HepG2 (cell line): ENCODE results near the gene CNTN4. TPM values are rescaled to one million over a fixed set of nuclear protein-coding genes. Genes with fewer than 3 reads are reported as not detected.

Experiments used
- ATAC-seq: fragments of 200-7000 bp; cut with Tn5 transposase; 3 replicates; pipeline ENCODE4 v1.9.1; 2020; ENCODE audit warnings: mild to moderate bottlenecking, moderate library complexity
- BruUV-seq: library from RNA; stranded (reverse); fragments of 400-500 nt; replicated peaks from 2 replicates; lab custom pipeline; 2021; lab: Mats Ljungman, UMichigan
- CTCF ChIA-PET: fragments of 300-600 bp; formaldehyde crosslinking; extraction: SDS; loops from one replicate; lab custom pipeline; 2021; ENCODE audit warnings: low total read pairs, inconsistent platforms, low intra/inter-chr PET ratio; lab: Yijun Ruan, JAX
- POLR2A ChIA-PET: fragments of 350-600 bp; sonication (Branson Sonifier 250); formaldehyde crosslinking; loops from one replicate; lab custom pipeline; 2020; ENCODE audit warnings: antibody characterized with exemption, inconsistent platforms; lab: Yijun Ruan, JAX
- DNase-seq: peaks from one replicate; pipeline ENCODE4 v3.0.0-alpha.2; 2015; ENCODE audit warnings: low spot score
- FAIRE-seq: peaks from 3 replicates; lab custom pipeline; 2011; peaks lifted over from hg19 to GRCh38; lab: Jason Lieb, UNC
- H2AFZ ChIP-seq: one replicate; pipeline ENCODE4 v1.6.1; 2011; ENCODE audit warnings: low read length, inconsistent platforms
- H3K27ac ChIP-seq: fragments of 300-600 bp; 3 replicates; pipeline ENCODE4 v1.8.0; 2011; ENCODE audit warnings: mixed run types, mild to moderate bottlenecking, mixed read lengths, low read length, inconsistent platforms; ENCODE audit not compliant: insufficient read depth; ENCODE audit errors: extremely low read length
- H3K27me3 ChIP-seq, 2 experiments: fragments of 200-600 bp in 1 of 2; 2 replicates in 1 of 2; 3 replicates in 1 of 2; pipeline versions ENCODE4 v1.6.0 to v1.8.0; 2011; ENCODE audit warnings: low read length in 2 of 2, mild to moderate bottlenecking in 2 of 2, moderate library complexity in 2 of 2, inconsistent platforms in 1 of 2; ENCODE audit not compliant: insufficient read depth in 2 of 2, control insufficient read depth in 1 of 2
- H3K36me3 ChIP-seq, 2 experiments: fragments of 200-600 bp in 1 of 2; replicated peaks in 1 of 2; 2 replicates in 1 of 2; 3 replicates in 1 of 2; pipeline versions ENCODE4 v1.5.1 to v1.8.0; 2011; ENCODE audit warnings: low read length in 2 of 2, inconsistent platforms in 1 of 2; ENCODE audit not compliant: insufficient read depth in 2 of 2, control insufficient read depth in 1 of 2
- H3K4me1 ChIP-seq: 2 replicates; pipeline ENCODE4 v1.5.1; 2012; ENCODE audit warnings: low read length, inconsistent platforms; ENCODE audit not compliant: insufficient read depth
- H3K4me2 ChIP-seq: 2 replicates; pipeline ENCODE4 v1.6.0; 2011; ENCODE audit warnings: low read depth, low read length, inconsistent platforms
- H3K4me3 ChIP-seq, 3 experiments: fragments of 200-600 bp in 1 of 3; sonication (generic), shearing (Covaris generic) in 1 of 3; replicated peaks in 1 of 3; 2 replicates each; pipeline ENCODE4 v1.5.1; 2011 to 2016; ENCODE audit warnings: low read length in 3 of 3, inconsistent platforms in 2 of 3, low read depth in 2 of 3, mild to moderate bottlenecking in 2 of 3, control low read depth in 1 of 3, mixed read lengths in 1 of 3; ENCODE audit not compliant: insufficient read depth in 1 of 3
- H3K79me2 ChIP-seq: one replicate; pipeline ENCODE4 v1.6.1; 2011; ENCODE audit warnings: low read length, inconsistent platforms; ENCODE audit not compliant: insufficient read depth
- H3K9ac ChIP-seq: 2 replicates; pipeline ENCODE4 v1.6.0; 2011; ENCODE audit warnings: mild to moderate bottlenecking, low read depth, low read length, inconsistent platforms; ENCODE audit not compliant: insufficient read depth
- H3K9me3 ChIP-seq: 2 replicates; pipeline ENCODE4 v1.5.1; 2012; ENCODE audit warnings: mild to moderate bottlenecking, low read length
- H4K20me1 ChIP-seq: 2 replicates; pipeline ENCODE4 v1.6.0; 2011; ENCODE audit warnings: inconsistent platforms, mild to moderate bottlenecking, low read length, moderate library complexity; ENCODE audit not compliant: insufficient read depth
- CENPX ChIP-seq: sonication (generic); formaldehyde crosslinking; IDR thresholded peaks from 2 replicates; pipeline ENCODE4 v1.9.0; 2021; ENCODE audit warnings: mild to moderate bottlenecking, missing genetic modification reagents, moderate library complexity
- ISX ChIP-seq: sonication (generic); formaldehyde crosslinking; conservative IDR thresholded peaks from 2 replicates; pipeline ENCODE4 v1.5.0; 2020; ENCODE audit warnings: missing genetic modification reagents
- KAT7 ChIP-seq: IDR thresholded peaks from 2 replicates; pipeline ENCODE4 v1.6.1; 2018; ENCODE audit warnings: borderline replicate concordance, missing compliant biosample characterization
- KDM1A ChIP-seq: IDR thresholded peaks from 2 replicates; pipeline ENCODE4 v1.6.1; 2016; ENCODE audit warnings: missing compliant biosample characterization
- MTERF4 ChIP-seq: sonication (generic); formaldehyde crosslinking; IDR thresholded peaks from 2 replicates; pipeline ENCODE4 v1.8.0; 2023; ENCODE audit warnings: mild to moderate bottlenecking, missing genetic modification reagents
- NFKB2 ChIP-seq: sonication (generic); formaldehyde crosslinking; IDR thresholded peaks from 2 replicates; pipeline ENCODE4 v1.4.0; 2020; ENCODE audit warnings: missing genetic modification reagents, borderline replicate concordance
- SP5 ChIP-seq: IDR thresholded peaks from 2 replicates; pipeline ENCODE4 v1.6.1; 2016; ENCODE audit warnings: low read depth, borderline replicate concordance
- ZNF709 ChIP-seq: sonication (generic); formaldehyde crosslinking; IDR thresholded peaks from 2 replicates; pipeline ENCODE4 v1.5.0; 2020; ENCODE audit warnings: mild to moderate bottlenecking, missing genetic modification reagents
- ZNF839 ChIP-seq: sonication (generic); formaldehyde crosslinking; IDR thresholded peaks from 2 replicates; pipeline ENCODE4 v1.4.0; 2020; ENCODE audit warnings: missing genetic modification reagents, mild to moderate bottlenecking, borderline replicate concordance
- ZNF841 ChIP-seq: sonication (generic); formaldehyde crosslinking; IDR thresholded peaks from 2 replicates; pipeline ENCODE4 v1.8.1; 2023; ENCODE audit warnings: missing genetic modification reagents, borderline replicate concordance
- WGBS: methylation state at CpG from one replicate; pipeline ENCODE4 v1.1.6; 2017; ENCODE audit warnings: low lambda C conversion rate; 5-methylcytosine and 5-hydroxymethylcytosine counted together
- in situ Hi-C: cut with HindIII; loops from 2 replicates; pipeline ENCODE4 v1.10.0; 2017; ENCODE audit warnings: low pct_unique_long_range_greater_than_20kb; ENCODE audit not compliant: extremely low pct_ligation_motif_present
- intact Hi-C: fragments of 100-400 bp; cut with micrococcal nuclease; formaldehyde crosslinking; loops from one replicate; pipeline ENCODE4 v1.10.0; 2022; ENCODE audit not compliant: unreplicated experiment
- polyA plus RNA-seq, 8 experiments: library from polyadenylated mRNA; depleted of rRNA in 3 of 8; stranded (reverse) in 7 of 8; unstranded in 1 of 8; fragments of >200 nt; fragmentation: Illumina TruSeq in 4 of 8; extraction: Trizol in 4 of 8; gene quantifications; 2 replicates each; pipeline versions ENCODE4 v1.2.1 to v1.2.3, GENCODE V29; 2011 to 2016; ENCODE audit warnings: low read depth in 4 of 8, missing spikeins in 1 of 8, mixed read lengths in 1 of 8; ENCODE audit not compliant: insufficient read depth in 1 of 8
- total RNA-seq, 5 experiments: library from RNA; depleted of rRNA; stranded (reverse); fragments of >200 nt; fragmentation: Illumina TruSeq; extraction: Trizol; gene quantifications; 2 replicates each; pipeline ENCODE4 v1.2.3, GENCODE V29; 2016; ENCODE audit warnings: low read depth in 1 of 5
- TF ChIP-seq, protein P1 (sequence below): sonication (generic); formaldehyde crosslinking; IDR thresholded peaks from 2 replicates; pipeline ENCODE4 v1.8.0; 2022; ENCODE audit warnings: missing genetic modification reagents, low read depth, mild to moderate bottlenecking, borderline replicate concordance

Gene CNTN4
- total and polyA plus RNA-seq, 2 of the 13 experiments (the other 11 are each of a cell fraction or from before 2014, with no cell fraction given) = 0.01 to 0.13 TPM

- ChIA-PET CTCF (no interaction called here), POLR2A (no interaction called here)
- 0% methylated on average over 2 of the region's 2 CpGs for WGBS
- Histone ChIP-seq H3K36me3 (no peaks in the 10 kb centered on the region), H3K79me2 (no peaks in the 10 kb centered on the region), H3K4me2 (no peak overlapping the region), H3K9ac (no peak overlapping the region), H4K20me1 (no peaks in the 10 kb centered on the region), H3K27me3 (peaks cover 0 to 1% of the 10 kb centered on the region in 2 experiments; a peak in 1 of 5 replicates), H2AFZ (no peak overlapping the region), H3K9me3 (no peaks in the 10 kb centered on the region), H3K4me3 (no peak overlapping the region), H3K27ac (no peak overlapping the region), H3K4me1 (no peaks in the 10 kb centered on the region)
- TF ChIP-seq KAT7 (CRISPR knock-in tag) (no peak), ZNF839 (CRISPR knock-in tag) (no peak)
- in situ Hi-C loops (no loop called here), intact Hi-C loops (no loop called here)
- no peak for FAIRE-seq
- no TSS peak for BruUV-seq
- no peak for ATAC-seq
- no peak for DNase-seq
Measured at GRCh38 chr3:2937592-2937991, 838.9 kb downstream of the CNTN4 start.

- ChIA-PET CTCF (no interaction called here), POLR2A (no interaction called here)
- no peak overlapping the region for H2AFZ ChIP-seq
- FAIRE-seq (no peak), DNase-seq (no peak), ATAC-seq (no peak)
- no peak overlapping the region for H3K4me3 ChIP-seq
- H3K4me2 ChIP-seq = no peak overlapping the region
- no peak for TF ChIP-seq SP5 (CRISPR knock-in tag)
- TF ChIP-seq KDM1A (CRISPR knock-in tag) = no peak
- TF ChIP-seq, protein P1, sequence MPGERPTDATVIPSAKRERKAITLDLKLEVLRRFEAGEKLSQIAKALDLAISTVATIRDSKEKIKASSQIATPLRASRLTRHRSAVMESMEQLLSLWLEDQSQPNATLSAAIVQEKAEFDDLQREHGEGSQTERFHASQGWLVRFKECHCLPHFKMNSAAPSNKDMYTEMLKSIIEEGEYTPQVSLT (CRISPR knock-in tag) = no peak
- TF ChIP-seq ZNF841 (CRISPR knock-in tag) = no peak
- TF ChIP-seq ZNF709 (CRISPR knock-in tag) = no peak
- no peak for TF ChIP-seq MTERF4
- TF ChIP-seq NFKB2 (CRISPR knock-in tag) = no peak
- no peak for TF ChIP-seq ISX (CRISPR knock-in tag)
- no peak for TF ChIP-seq CENPX (CRISPR knock-in tag)
- intact Hi-C loops = no loop called here
- WGBS = 6% methylated on average over 1 of the region's 1 CpG
- H3K9me3 ChIP-seq = no peaks in the 10 kb centered on the region
- in situ Hi-C loops = no loop called here
- no TSS peak for BruUV-seq
- no peak overlapping the region for H3K9ac ChIP-seq
- no peak overlapping the region for H3K27ac ChIP-seq
- no peaks in the 10 kb centered on the region for H3K4me1 ChIP-seq
- H4K20me1 ChIP-seq = no peaks in the 10 kb centered on the region
- peaks cover 0 to 1% of the 10 kb centered on the region in 2 experiments; a peak in 1 of 5 replicates for H3K27me3 ChIP-seq
- H3K79me2 ChIP-seq = no peaks in the 10 kb centered on the region
- H3K36me3 ChIP-seq = no peaks in the 10 kb centered on the region
Measured at GRCh38 chr3:2938711-2939110, 840.0 kb downstream of the CNTN4 start.
